DMS53 (cell line): ENCODE measurements around the gene CACNA1I.

Experiments
- DNase-seq: peaks from one replicate; lab custom pipeline; 2025; lab: John Stamatoyannopoulos, UW

The CACNA1I gene

GRCh38 chr22:39669432-39669831 is 98.9 kb downstream of the CACNA1I start:
- no peak for DNase-seq

DNA sequence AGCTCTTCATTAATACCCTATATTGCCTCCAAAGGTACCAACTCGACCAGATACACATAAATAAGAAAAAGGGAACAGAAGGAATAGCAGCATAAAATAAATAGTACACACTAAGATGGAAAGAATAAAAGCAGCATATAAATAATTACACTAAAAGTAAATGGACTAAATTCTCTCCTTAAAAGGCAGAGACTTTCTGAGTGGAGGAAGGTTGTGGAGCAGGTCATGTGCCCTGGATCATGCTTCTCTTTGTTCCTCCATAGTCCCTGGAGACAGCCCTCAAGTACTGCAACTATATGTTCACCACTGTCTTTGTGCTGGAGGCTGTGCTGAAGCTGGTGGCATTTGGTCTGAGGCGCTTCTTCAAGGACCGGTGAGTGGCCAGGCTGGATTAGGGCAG is 101.4 kb downstream of the CACNA1I start:
- no peak for DNase-seq

- peak; percentile 37 for DNase-seq
These were observed 104.0 kb downstream of the CACNA1I start for GRCh38 chr22:39674536-39674935.

DNA sequence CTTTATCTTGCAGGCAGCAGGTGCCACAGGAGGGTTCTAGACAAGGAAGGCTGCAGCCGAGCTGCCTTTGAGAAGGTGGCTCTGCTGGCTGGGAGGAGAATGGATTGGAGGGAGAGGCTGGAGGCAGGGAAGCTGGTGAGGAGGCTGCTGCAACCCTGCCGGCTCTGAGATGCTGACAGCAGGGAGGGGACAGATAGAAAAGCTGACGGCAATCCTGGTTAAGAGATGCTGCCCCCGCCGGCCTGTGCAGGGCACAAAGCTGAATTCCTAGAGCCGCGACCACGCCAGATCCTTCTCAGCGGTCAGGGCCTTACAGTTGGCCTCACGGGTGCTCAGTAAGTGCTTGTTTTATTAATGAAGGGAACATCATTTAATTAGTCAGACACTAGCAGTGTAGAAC is 105.4 kb downstream of the CACNA1I start:
- DNase-seq: no peak

GRCh38 chr22:39677967-39678366 is 107.4 kb downstream of the CACNA1I start:
- no peak for DNase-seq

- DNase-seq: no peak
These were observed 108.4 kb downstream of the CACNA1I start for GRCh38 chr22:39678862-39679490.

- DNase-seq: no peak
These were observed 109.1 kb downstream of the CACNA1I start for GRCh38 chr22:39679652-39680051.

DNA sequence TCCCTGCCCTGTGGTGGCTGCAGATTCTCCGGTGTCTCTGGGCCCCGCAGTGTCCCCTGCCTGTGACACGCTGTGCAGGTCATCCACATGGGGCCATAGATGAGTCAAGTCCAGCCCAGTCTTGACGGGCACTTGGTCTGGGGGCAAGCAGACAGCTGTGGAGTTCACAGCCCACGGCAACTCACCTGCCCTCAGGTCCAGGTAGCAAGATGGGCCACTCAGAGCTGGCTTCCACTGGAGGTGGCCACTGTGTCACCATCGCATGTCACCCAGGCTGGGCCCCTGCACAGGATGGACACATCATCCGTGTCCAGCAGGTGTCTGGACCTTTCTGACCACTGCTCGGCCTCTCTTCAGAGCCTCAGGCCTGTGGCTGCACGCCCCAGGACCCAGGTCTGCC is 109.9 kb downstream of the CACNA1I start:
- no peak for DNase-seq

DNA sequence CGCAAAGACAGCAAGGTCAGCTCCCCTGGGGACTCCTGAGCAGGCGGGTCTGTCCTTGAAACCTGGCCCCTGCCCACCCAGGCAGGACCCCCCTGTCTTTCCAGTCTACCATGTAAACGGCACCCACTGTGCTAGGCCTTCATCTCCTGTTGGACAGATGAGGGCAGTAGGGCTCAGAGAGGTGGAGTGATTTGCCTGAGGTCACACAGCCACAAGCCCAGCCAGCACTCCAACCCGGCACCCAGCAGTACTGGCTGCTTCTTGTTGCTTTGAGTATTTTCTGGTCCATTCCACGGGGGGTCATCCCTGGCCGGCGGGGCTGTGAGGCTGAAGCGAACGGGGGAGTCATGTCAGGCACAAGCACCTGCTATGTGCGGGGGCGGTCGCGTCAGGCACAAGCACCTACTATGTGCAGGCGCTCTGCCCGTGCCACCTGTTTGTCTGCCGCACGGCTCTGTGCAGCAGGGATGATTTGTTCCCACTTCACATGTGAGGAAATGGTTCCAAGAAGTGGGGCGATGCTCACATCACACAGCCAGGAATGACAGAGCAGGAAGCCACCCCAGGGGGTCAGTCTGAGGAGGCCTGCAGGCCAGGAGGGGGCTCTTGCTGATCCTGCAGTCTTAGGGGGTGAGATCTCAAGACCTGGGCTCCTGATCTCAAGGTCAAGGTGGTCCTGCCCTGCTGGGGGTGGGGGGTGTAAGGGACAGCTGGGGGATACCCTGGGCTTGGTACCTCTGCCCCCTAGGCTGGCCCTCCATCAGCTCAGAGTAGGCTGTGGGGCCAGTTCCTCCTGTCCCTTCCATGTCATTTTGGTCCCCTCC is 110.7 kb downstream of the CACNA1I start:
- no peak for DNase-seq

DNA sequence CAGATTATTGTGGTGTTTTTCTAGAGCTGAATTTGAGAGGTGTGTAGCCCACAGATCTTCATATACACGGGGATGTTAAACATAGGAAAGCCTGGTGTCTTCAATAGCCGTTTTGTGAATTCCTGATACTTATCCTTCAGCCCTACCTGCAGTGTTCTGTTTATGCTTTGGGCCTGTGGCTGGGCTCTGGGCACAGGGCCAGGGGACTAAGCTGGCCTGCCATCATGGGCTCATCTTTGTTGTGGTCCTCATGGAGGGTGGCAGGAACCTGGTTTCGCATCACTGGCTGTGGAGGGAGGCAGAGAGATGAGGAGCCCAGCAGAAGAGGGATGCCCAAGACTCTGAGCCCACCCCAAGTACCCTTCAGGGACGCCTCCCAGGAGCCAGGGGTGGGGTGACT is 112.4 kb downstream of the CACNA1I start:
- no peak for DNase-seq

DNA sequence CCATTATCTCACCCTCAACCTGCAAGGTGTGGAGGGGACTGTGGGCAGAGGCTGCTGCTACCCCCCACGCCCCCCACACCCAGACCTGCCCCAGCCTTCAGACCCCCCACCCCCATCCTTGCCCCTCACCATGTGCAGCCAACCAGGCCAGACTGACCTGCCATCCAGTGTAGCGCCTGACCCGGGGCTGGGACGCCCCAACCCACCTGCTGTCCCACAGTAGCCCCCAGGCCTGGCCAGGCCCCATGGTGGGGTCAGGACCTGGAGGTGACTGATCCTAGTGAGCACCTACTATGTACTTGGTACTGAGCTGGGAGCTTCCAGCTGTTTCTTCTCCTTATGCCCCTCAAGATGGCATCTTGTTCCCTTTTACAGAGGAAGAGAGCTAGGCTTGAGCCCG is 113.1 kb downstream of the CACNA1I start:
- no peak for DNase-seq

GRCh38 chr22:39684702-39685281 is 114.2 kb downstream of the CACNA1I start:
- peak; percentile 15 for DNase-seq

DNA sequence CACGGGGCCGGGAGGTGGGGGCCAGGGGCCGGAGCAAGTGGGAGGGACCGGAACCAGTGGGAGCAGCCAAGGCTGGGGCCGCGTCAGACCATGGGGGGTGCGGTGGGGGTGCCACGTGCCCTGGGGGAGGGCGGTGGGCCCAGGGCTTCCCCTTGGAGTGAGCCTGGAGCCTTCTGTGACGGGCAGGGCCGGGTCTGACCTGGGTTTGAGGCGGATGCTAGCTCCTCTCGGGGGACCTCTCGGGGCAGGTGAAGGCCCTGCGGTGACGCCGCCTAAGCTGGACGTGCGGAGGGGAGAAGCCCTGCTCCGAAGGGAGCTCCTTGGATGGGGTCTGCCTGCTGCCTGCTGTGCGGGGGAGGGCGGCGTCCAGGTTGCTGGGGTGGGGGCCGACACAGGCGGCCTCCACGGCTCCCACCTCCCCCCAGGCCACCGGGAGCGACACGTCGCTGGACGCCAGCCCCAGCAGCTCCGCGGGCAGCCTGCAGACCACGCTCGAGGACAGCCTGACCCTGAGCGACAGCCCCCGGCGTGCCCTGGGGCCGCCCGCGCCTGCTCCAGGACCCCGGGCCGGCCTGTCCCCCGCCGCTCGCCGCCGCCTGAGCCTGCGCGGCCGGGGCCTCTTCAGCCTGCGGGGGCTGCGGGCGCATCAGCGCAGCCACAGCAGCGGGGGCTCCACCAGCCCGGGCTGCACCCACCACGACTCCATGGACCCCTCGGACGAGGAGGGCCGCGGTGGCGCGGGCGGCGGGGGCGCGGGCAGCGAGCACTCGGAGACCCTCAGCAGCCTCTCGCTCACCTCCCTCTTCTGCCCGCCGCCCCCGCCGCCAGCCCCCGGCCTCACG is 115.0 kb downstream of the CACNA1I start:
- peak; percentile 46 for DNase-seq

GRCh38 chr22:39686178-39686620 is 115.6 kb downstream of the CACNA1I start:
- DNase-seq: no peak

- DNase-seq: no peak
These were observed 116.4 kb downstream of the CACNA1I start for GRCh38 chr22:39686776-39687525.

DNA sequence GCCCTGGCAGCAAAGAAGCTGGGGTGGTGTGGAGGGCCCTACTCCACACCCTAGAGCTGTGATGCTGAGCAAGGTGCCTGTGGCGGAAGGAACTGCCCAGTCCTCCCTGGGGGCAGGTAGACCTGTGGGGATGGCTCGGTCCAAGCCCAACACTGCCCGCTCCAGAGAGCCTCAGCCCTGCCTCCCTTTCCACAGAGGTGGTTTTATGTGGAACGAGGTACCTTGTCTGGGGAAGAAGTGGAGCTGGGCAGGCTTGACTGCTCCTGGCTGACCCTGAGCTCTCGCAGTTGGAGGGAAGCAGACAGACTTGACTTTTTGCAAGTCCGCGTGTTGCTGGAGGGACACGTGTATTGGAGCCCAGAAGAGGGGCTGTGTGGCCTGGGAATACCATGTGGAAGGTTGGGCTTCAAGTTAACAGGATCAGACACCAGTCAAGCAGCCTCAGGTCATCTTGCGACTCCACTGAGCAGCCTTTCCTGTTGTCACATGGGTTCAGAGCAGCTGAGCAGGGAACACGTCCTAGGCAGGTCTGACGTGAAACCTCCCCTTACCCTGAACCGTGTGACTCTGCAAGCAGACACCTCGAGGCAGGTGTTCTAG is 117.7 kb downstream of the CACNA1I start:
- peak; percentile 14 for DNase-seq

- DNase-seq: no peak
These were observed 118.9 kb downstream of the CACNA1I start for GRCh38 chr22:39689421-39689820.

DNA sequence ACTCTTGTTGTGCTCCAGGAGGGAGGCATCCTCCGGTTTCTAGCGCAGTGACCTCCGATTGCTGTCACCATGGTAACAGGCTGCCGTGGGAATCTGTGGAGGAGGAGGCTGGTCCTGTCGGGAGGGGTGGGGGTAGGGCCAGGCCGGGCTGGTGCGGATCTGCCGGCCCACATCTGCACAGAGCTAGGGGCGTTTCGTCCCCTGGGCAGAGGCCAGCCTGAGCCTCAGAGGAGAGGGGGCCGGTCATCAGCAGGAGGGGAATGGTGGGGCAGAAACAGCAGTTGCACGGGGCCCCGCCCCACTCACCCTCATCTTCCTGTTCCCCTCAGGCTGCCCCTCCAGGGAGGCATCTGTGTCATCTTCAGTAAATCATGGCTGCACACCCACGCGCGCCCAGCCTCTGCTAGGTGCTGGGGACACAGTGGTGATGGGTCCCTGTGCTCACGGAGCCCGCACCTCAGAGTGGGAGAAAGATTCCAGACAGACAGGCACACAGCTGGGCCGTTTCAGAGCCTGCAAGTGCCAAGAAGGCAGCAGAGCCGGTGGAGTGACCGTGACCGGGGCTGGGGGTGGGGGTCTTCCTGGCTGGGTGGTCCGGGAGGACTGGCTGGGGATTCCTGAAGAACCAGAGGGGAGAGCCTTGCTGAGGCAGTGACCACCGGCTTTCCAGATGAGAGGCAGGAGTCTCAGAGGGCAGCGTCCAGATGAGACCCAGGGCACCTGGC is 120.5 kb downstream of the CACNA1I start:
- peak; percentile 26 for DNase-seq

DNA sequence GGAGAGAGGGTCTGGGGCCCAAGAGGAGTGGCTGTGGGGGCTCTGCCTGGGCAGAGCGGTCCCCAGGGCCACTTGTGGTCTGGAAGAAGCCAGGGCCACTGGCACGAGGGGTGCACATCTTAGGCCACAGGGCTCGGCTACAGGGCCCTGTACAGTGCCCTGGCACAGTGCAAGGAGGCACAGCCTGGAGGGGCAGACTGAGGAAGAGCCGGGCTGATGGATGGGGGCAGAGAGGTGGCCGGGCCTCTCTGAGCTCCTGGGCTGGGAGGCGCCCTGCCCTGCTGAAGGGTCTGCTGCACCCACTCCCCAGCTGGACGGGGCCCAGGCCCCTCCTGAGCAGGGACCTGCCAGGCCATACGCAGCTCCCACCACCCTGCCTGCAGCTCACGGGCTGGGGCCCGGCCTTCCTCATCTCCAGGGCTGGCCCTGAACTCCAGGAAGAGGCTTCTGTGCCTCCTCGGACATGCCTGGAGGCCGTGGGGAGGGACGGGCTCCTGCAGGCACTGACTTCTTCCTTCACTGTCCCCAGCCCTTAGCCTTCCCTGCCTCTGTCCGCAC is 123.5 kb downstream of the CACNA1I start:
- no peak for DNase-seq

DNA sequence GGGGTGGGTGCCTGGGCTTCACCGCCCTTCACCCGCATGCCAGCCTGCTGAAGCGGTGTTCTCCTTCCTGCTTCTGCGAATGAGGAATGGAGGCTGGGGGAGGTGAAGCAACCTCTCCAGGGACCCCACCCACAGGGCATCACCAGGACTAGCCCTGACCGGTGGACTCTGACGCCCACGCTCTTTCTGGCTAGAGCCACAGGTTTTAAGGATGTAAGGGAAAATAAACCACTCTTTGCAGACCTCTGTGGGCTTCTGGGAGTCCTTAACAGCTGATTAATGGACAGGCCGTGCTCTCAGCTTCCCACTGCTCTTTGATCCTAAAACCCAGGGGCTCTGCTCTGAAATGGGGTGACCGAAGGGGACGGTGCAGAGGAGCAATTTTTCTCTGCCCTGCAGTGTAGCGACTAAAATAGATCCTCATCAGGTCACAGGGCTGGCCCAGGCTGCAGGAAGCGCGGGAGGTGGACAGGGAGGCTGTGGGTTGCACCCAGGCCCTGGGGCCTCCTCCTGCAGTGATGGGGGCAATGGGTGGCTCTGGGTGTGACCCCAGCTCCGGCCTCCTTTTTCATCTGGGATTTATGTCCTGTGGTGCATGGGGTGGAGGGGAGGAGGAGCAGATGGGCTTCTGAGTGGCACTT is 127.4 kb downstream of the CACNA1I start:
- DNase-seq: peak; percentile 29
